T-cell (primary cell): ENCODE measurements around the gene LBX1. TPM values are rescaled to one million over a fixed set of nuclear protein-coding genes. Genes with fewer than 3 reads are reported as not detected.

ENCODE experiments used
- ATAC-seq, 4 experiments: fragments of 200-7000 bp in 3 of 4; fragments of 150-1000 bp in 1 of 4; cut with Tn5 transposase; replicated peaks in 1 of 4; 1 replicate in 3 of 4; 2 replicates in 1 of 4; pipeline ENCODE4 v1.10.0; 2021; ENCODE audit warnings: moderate library complexity in 3 of 4, mild to moderate bottlenecking in 2 of 4, moderate number of reproducible peaks in 1 of 4
- CTCF ChIA-PET, 2 donors: fragments of 300-600 bp; sonication (Branson Sonifier 250); formaldehyde crosslinking; loops; one replicate each; lab custom pipeline; 2022; ENCODE audit warnings: antibody characterized with exemption in 2 of 2; lab: Charles Lee
- POLR2A ChIA-PET, 2 donors: fragments of 300-600 bp; sonication (Branson Sonifier 250); formaldehyde crosslinking; loops; one replicate each; lab custom pipeline; 2022; ENCODE audit warnings: antibody characterized with exemption in 2 of 2; lab: Charles Lee
- DNase-seq, 35 experiments: peaks; one replicate each; pipeline versions ENCODE4 v3.0.0 to v3.0.0-alpha.2; 2013 to 2023
- H3K27ac ChIP-seq: one replicate; pipeline ENCODE4 v1.5.1; 2013; ENCODE audit warnings: low read length
- H3K27me3 ChIP-seq, 2 experiments: replicated peaks in 1 of 2; 1 replicate in 1 of 2; 2 replicates in 1 of 2; pipeline versions ENCODE4 v1.6.1 to v1.7.0; 2013; ENCODE audit warnings: low read length in 1 of 2, mixed read lengths in 1 of 2; ENCODE audit not compliant: control insufficient read depth in 2 of 2, insufficient read depth in 2 of 2; ENCODE audit errors: extremely low read depth in 1 of 2
- H3K36me3 ChIP-seq, 2 donors: 1 replicate in 1 of 2; 2 replicates in 1 of 2; pipeline versions ENCODE4 v1.6.1 to v1.7.0; 2013; ENCODE audit warnings: low read length in 1 of 2; ENCODE audit not compliant: control insufficient read depth in 2 of 2, insufficient read depth in 1 of 2; ENCODE audit errors: extremely low read depth in 1 of 2
- H3K4me1 ChIP-seq, 2 experiments: 1 replicate in 1 of 2; 2 replicates in 1 of 2; pipeline versions ENCODE4 v1.6.1 to v1.7.0; 2013; ENCODE audit warnings: low read length in 2 of 2, mixed read lengths in 1 of 2; ENCODE audit not compliant: insufficient read depth in 2 of 2, control insufficient read depth in 1 of 2; ENCODE audit errors: extremely low read depth in 1 of 2
- H3K4me3 ChIP-seq, 2 donors: 1 replicate in 1 of 2; 2 replicates in 1 of 2; pipeline versions ENCODE4 v1.5.1 to v1.7.0; 2013; ENCODE audit warnings: mild to moderate bottlenecking in 2 of 2, low read length in 1 of 2, moderate library complexity in 1 of 2; ENCODE audit not compliant: control insufficient read depth in 1 of 2; ENCODE audit errors: extremely low read depth in 1 of 2
- H3K9me3 ChIP-seq: 2 replicates; pipeline ENCODE4 v1.7.0; 2013
- H3K27ac Mint-ChIP-seq, 2 donors: one replicate each; pipeline ENCODE4 v1.8.0; 2020 to 2021; ENCODE audit warnings: mild to moderate bottlenecking in 2 of 2, mixed read lengths in 2 of 2
- H3K27me3 Mint-ChIP-seq, 2 donors: one replicate each; pipeline ENCODE4 v1.8.0; 2021 to 2022; ENCODE audit warnings: mixed read lengths in 2 of 2
- H3K36me3 Mint-ChIP-seq: one replicate; pipeline ENCODE4 v1.8.0; 2021; ENCODE audit warnings: mixed read lengths
- H3K4me1 Mint-ChIP-seq, 3 donors: one replicate each; pipeline ENCODE4 v1.8.0; 2020 to 2022; ENCODE audit warnings: mixed read lengths in 3 of 3, mild to moderate bottlenecking in 1 of 3
- H3K4me3 Mint-ChIP-seq, 3 donors: one replicate each; pipeline ENCODE4 v1.8.0; 2020 to 2022; ENCODE audit warnings: mild to moderate bottlenecking in 3 of 3, mixed read lengths in 3 of 3, moderate library complexity in 3 of 3
- H3K9me3 Mint-ChIP-seq, 3 donors: one replicate each; pipeline ENCODE4 v1.8.0; 2020 to 2022; ENCODE audit warnings: mixed read lengths in 3 of 3
- WGBS: methylation state at CpG from one replicate; pipeline ENCODE4 v1.1.5; 2013; ENCODE audit warnings: missing lambda C conversion rate; ENCODE audit not compliant: insufficient coverage; 5-methylcytosine and 5-hydroxymethylcytosine counted together
- total RNA-seq, 35 experiments: library from RNA in 6 of 35; stranded (reverse) in 6 of 35; fragments of 120-200 nt in 1 of 35; gene quantifications; one replicate each; pipeline versions ENCODE4 v1.2.1 to v1.2.4 and lab custom pipeline; 2013 to 2026

Gene LBX1
- total RNA-seq, 5 donors from 2014 or later (not counting 1 experiment from before 2014, with no cell fraction given), result not detected

DNA sequence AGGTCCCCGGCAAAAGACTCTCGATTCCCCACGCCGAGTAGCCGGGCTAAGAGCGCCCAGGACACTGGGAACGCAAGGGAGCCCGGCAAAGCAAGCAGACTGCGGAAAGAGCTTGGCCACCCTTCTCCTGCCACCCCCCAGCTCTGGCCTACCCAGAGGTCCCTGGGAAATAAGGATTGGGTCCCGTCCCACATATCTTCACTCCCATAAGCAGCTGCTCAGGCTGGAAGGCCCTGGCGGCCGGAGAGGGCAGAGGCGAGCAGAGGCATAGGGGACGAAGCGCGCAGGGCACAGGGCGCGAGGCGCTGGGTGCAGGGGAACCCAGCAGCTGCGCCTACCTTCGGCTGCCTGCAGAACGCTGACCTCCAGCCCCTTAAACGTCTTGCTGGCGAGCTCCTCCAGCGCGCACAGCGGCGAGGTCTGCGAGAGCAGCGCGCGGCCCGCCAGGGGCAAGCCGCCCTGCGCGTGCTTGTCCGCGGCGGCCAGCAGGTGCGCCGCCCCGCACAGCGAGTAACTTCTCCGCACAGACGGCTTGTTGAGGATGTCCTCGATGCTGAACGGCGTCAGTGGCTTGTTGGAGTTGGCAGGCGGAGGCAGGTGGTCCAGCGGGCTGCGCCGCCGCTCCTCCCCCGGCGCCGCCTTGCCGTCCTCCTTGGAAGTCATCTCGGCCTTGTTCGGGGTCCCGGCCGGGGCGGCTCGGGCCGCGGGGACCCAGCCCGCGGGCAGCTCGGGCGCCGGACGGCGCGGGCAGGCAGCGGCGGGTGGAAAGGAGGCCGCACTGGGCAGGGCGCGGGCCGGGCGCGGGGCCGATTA is 904 bp downstream of the LBX1 start:
- DNase-seq, result peak in 2 of 35 experiments; percentile 13 to 27
- ChIA-PET POLR2A (interaction anchor here (0.6 kb wide), 2 partner anchors 274 to 314 kb away, joined by 3 to 4 read pairs; no protein-coding TSS in a partner anchor), CTCF (no interaction called here)
- H3K4me3 Mint-ChIP-seq, result peak overlapping the region; percentile 57 to 80 (median 66)
- Histone ChIP-seq H3K4me1 (peaks cover 16 to 57% of the 10 kb centered on the region in 2 experiments), H3K27me3 (peaks cover 24 to 91% of the 10 kb centered on the region in 2 experiments), H3K9me3 (no peaks in the 10 kb centered on the region), H3K27ac (no peak overlapping the region), H3K36me3 (no peaks in the 10 kb centered on the region), H3K4me3 (no peak overlapping the region)
- peaks cover 70 to 73% of the 10 kb centered on the region in 2 donors for H3K27me3 Mint-ChIP-seq
- no peaks in the 10 kb centered on the region for H3K9me3 Mint-ChIP-seq
- WGBS, result 7% methylated on average over 78 of the region's 82 CpGs
- H3K4me1 Mint-ChIP-seq, result peaks cover 41 to 49% (median 43%) of the 10 kb centered on the region in 3 donors
- H3K36me3 Mint-ChIP-seq, result no peaks in the 10 kb centered on the region
- H3K27ac Mint-ChIP-seq, result peak overlapping the region in 1 of 2 donors; percentile 49
- ATAC-seq, result peak in 1 of 4 experiments; percentile 19

GRCh38 chr10:101227429-101228152 is 1.7 kb downstream of the LBX1 start:
- H3K4me3 ChIP-seq, result peak overlapping the region in 1 of 2 donors; percentile 72
- ChIA-PET CTCF (no interaction called here), POLR2A (interaction anchor here in 1 of 2 donors (0.6 kb wide), 1 partner anchor 315 kb away, joined by 4 read pairs; no protein-coding TSS in a partner anchor)
- H3K27ac ChIP-seq, result no peak overlapping the region
- ATAC-seq, result no peak
- 6% methylated on average over 34 of the region's 43 CpGs for WGBS
- Mint-ChIP-seq H3K4me3 (peak overlapping the region; percentile 57 to 80 (median 66)), H3K4me1 (peaks cover 49 to 50% (median 49%) of the 10 kb centered on the region in 3 donors), H3K9me3 (no peaks in the 10 kb centered on the region), H3K27me3 (peaks cover 63 to 73% of the 10 kb centered on the region in 2 donors), H3K27ac (peak overlapping the region in 1 of 2 donors; percentile 49), H3K36me3 (no peaks in the 10 kb centered on the region)
- H3K27me3 ChIP-seq, result peaks cover 24 to 94% of the 10 kb centered on the region in 2 experiments
- no peaks in the 10 kb centered on the region for H3K36me3 ChIP-seq
- H3K9me3 ChIP-seq, result no peaks in the 10 kb centered on the region
- peaks cover 16 to 65% of the 10 kb centered on the region in 2 experiments for H3K4me1 ChIP-seq
- peak in 1 of 35 experiments; percentile 38 for DNase-seq

- peak overlapping the region; percentile 30 to 72 for H3K4me3 ChIP-seq
- ATAC-seq (peak in 3 of 4 experiments; percentile 46 to 51 (median 49)), DNase-seq (peak in 2 of 35 experiments; percentile 21 to 47)
- H3K4me3 Mint-ChIP-seq, result peak overlapping the region; percentile 71 to 80 (median 75)
- 8% methylated on average over 52 of the region's 67 CpGs for WGBS
- peaks cover 49 to 56% (median 50%) of the 10 kb centered on the region in 3 donors for H3K4me1 Mint-ChIP-seq
- H3K27me3 Mint-ChIP-seq, result peaks cover 63 to 71% of the 10 kb centered on the region in 2 donors
- H3K36me3 ChIP-seq, result no peaks in the 10 kb centered on the region
- no peaks in the 10 kb centered on the region for H3K36me3 Mint-ChIP-seq
- peaks cover 16 to 68% of the 10 kb centered on the region in 2 experiments for H3K4me1 ChIP-seq
- H3K9me3 Mint-ChIP-seq, result no peaks in the 10 kb centered on the region
- H3K27me3 ChIP-seq, result peaks cover 22 to 94% of the 10 kb centered on the region in 2 experiments
- no peak overlapping the region for H3K27ac ChIP-seq
- H3K9me3 ChIP-seq, result no peaks in the 10 kb centered on the region
- ChIA-PET CTCF (no interaction called here), POLR2A (interaction anchor here in 1 of 2 donors (0.7 kb wide), 1 partner anchor 247 kb away, joined by 3 read pairs; no protein-coding TSS in a partner anchor)
- no peak overlapping the region for H3K27ac Mint-ChIP-seq
Measured at GRCh38 chr10:101226491-101227428, 2.5 kb downstream of the LBX1 start.

GRCh38 chr10:101225846-101226421 is 3.3 kb downstream of the LBX1 start:
- Histone ChIP-seq H3K9me3 (no peaks in the 10 kb centered on the region), H3K36me3 (no peaks in the 10 kb centered on the region), H3K4me3 (peak overlapping the region in 1 of 2 donors; percentile 66), H3K4me1 (peaks cover 16 to 68% of the 10 kb centered on the region in 2 experiments), H3K27me3 (peaks cover 22 to 94% of the 10 kb centered on the region in 2 experiments), H3K27ac (no peak overlapping the region)
- ATAC-seq, result no peak
- peak overlapping the region; percentile 71 to 80 (median 75) for H3K4me3 Mint-ChIP-seq
- WGBS, result 5% methylated on average over 4 of the region's 23 CpGs
- H3K27me3 Mint-ChIP-seq, result peaks cover 62 to 71% of the 10 kb centered on the region in 2 donors
- peaks cover 49 to 56% (median 50%) of the 10 kb centered on the region in 3 donors for H3K4me1 Mint-ChIP-seq
- H3K9me3 Mint-ChIP-seq, result no peaks in the 10 kb centered on the region
- POLR2A ChIA-PET, result no interaction called here
- CTCF ChIA-PET, result no interaction called here
- no peaks in the 10 kb centered on the region for H3K36me3 Mint-ChIP-seq
- no peak overlapping the region for H3K27ac Mint-ChIP-seq
- no peak for DNase-seq

- no peak for ATAC-seq
- H3K4me3 Mint-ChIP-seq, result peak overlapping the region; percentile 57 to 80 (median 64)
- Histone ChIP-seq H3K9me3 (no peaks in the 10 kb centered on the region), H3K4me1 (peaks cover 16 to 68% of the 10 kb centered on the region in 2 experiments), H3K27ac (no peak overlapping the region), H3K36me3 (no peaks in the 10 kb centered on the region), H3K4me3 (peak overlapping the region; percentile 6 to 66), H3K27me3 (peaks cover 28 to 94% of the 10 kb centered on the region in 2 experiments)
- H3K36me3 Mint-ChIP-seq, result no peaks in the 10 kb centered on the region
- H3K27ac Mint-ChIP-seq, result peak overlapping the region in 1 of 2 donors; percentile 69
- DNase-seq, result peak in 1 of 35 experiments; percentile 28
- ChIA-PET POLR2A (no interaction called here), CTCF (no interaction called here)
- peaks cover 62 to 72% of the 10 kb centered on the region in 2 donors for H3K27me3 Mint-ChIP-seq
- WGBS, result 13% methylated on average over 26 of the region's 53 CpGs
- peaks cover 43 to 52% (median 47%) of the 10 kb centered on the region in 3 donors for H3K4me1 Mint-ChIP-seq
- no peaks in the 10 kb centered on the region for H3K9me3 Mint-ChIP-seq
Measured at GRCh38 chr10:101224910-101225823, 4.1 kb downstream of the LBX1 start.
